SH-SY5Y (cell line): ENCODE data around the gene TNFRSF19.

ENCODE experiments used
- GATA2 ChIP-seq: IDR thresholded peaks from 2 replicates; pipeline ENCODE4 v1.6.1; 2011; ENCODE audit warnings: mild to moderate bottlenecking, low read depth, low read length
- GATA3 ChIP-seq: IDR thresholded peaks from 2 replicates; pipeline ENCODE4 v1.6.1; 2011; ENCODE audit warnings: low read depth, mild to moderate bottlenecking, low read length, moderate library complexity

DNA sequence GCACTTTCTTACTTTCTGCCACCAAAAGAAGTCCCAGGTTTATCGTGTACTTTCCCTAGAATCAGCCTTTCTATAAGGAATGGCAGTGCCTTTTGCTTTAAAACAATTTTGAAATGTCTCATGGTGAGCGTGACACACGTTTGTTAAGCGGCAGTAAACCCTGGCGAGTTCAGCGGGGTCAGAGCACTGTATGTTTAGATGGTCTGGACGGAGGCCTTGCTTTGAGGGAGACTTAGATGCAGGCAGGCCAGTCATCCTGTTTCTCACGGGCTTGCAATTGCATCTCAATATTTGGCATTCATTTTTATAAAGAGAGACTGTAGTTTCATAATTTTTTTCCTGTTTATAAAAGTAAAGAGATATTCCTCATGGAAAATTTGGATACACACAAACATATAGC, 96.4 kb downstream of the TNFRSF19 start:
- TF ChIP-seq GATA2 (no peak), GATA3 (no peak)
